AG20443 (cell line): ENCODE data around the gene C6orf89.

Experiments used
- DNase-seq: peaks from one replicate; pipeline ENCODE4 v3.0.0; 2012; ENCODE audit warnings: low spot score, mixed read lengths

C6orf89 gene

DNA sequence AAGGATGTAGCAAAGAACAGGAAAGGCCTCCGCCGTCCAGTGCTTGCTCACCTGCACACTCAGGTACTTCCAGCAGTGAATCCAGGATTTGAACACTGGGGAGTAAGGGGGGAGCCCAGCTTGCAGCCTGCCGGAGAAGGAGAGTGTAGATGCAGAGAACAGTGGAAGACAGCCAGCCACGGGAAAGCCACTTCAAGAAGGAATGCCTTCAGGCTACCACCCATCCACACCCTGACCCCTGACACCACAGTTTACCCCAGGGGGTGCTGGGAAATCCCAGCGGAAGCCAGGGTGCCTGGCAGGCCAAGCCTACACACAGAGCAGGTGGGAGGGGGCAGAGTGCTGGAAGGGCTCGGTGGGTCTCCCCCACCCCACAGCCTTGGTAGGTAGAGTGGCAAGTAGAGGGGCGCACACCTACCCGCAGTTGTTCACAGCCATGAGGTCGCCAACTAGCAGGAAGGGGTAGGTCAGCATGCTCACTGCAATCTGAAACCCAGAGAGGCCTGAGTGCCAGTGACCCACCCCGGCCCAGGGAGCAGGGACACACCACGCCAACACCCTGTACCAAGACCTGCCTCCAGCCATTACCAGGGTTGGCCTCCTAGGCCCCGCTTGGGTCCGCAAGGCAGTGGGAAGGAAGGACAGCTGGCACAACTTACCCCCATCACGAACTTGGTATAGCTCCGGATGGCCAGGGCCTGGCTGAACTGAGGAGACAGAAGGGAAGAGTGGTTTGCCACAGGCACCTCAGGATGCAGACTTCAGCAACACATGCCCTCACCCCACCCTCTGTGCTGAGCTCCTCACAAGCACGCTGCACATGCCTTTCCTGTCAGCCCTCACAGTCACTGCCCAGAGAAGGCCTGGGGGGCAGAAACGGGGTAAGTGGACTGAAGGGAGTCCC, 84.5 kb downstream of the C6orf89 start:
- no peak for DNase-seq

DNA sequence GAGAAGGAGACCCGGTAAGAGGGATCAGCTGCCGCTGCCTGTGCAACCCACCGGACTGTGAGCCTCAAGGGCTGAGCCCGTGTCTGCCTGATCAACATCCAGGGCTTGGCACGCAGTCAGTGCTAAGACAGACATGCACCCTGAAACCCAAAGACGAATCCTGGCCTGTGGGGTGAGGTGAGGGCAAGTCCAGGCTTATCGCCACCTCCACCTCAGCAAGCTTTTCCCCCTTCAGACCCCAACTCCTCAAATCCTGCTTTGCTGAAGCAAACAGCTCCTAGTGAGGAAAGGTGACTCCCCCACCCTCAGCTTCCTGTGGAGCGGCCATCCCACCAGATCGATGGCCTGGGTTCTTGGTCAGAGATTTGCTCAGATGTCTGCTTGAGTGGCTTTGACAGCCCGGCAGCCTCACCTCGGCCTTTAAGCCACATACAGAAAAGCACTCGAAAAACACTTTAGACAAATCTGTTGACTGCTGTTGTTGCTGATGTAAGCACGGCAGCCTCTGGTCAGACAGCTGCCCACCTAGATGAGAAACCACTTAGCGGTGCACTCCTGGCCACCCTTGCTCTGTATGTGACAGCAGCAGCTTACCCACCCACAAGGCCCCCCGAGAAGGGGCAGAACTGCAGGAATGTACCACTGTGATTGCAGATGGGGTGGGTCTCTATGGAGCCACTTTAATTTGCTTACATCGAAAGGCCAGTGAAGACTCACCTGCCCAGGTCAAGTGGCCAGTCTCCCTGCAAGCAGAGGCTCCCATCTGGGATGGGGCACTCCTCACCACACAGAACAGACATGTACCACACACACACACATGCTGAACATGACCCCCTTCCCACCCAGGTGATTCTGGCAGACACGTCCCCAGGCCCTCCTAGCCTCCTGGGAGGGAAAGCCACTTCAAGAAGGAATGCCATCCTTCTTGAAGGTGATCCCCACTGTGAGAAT, 85.4 kb downstream of the C6orf89 start:
- no peak for DNase-seq

DNA sequence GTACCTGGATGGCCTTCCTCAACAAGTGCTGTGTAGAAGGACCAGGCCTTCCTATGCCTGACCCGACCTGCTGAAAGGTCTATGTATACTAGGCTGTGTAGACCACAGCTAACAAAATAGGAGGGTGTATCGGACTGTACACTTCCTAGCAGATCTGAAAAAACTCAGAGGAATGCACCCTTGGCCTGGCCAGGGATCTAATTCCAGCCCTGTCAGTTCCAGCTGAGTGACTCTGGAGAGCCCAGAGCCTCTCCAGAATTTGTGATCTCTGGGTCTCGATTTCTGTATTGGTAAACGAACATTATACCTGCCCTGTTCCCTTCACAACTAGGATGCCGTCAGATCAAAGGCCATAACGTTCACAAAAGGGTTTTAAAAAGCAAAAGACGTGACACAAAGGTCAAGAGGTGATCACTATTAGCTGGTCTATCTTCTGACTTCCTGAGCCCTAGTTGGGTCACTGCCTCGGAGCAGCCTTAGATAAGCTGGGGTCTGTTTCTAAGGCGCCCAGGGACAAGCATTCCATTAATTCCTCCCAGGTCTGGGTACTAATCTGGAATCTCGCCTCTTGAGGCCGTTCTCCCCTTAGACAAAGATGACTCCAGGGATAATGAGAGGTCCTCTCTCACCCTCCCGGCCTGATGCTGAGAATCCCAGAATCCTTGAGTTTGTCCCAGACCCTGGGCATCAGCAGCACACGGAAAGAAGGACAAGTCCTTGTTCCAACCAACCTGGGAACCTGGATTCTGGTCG, 86.3 kb downstream of the C6orf89 start:
- DNase-seq = no peak

DNA sequence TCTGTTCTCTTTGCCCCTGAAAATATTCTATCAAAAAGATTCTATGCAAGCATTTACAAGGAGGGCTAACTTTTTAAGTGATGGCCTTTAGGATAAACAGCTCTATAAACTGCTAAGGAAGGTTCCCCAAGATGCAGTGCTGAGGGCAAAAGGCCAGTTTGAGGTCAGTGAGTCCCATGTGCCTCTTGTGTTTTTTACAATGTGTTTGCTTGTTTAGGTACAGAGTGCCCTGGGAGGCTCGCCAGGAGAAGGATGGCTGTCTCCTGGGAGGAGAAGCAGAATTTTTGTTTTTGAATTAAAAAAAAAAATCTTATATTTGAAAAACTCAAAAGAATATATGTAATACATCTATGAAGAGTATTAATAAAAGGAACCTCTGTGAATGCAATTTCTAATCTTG, 87.4 kb downstream of the C6orf89 start:
- no peak for DNase-seq

DNA sequence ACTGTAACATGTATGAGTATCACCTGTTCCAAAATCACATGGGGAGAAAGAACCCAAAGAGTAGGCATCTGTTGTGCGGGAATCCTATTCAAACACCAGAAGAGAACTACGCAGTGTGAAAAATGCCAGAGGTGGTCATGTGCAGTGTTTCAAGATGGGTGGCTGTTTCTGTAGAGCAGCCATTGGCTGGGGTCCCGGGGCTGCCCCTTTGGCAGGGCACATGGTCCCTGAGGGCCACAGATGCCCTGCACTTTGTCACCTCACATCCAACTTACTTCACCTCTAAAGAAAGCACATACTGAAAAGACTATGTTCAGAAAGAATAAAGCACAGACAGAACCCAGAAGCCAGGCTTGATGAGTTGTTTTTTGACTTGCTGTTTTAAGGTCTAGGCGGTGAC, 87.9 kb downstream of the C6orf89 start:
- DNase-seq = no peak

DNA sequence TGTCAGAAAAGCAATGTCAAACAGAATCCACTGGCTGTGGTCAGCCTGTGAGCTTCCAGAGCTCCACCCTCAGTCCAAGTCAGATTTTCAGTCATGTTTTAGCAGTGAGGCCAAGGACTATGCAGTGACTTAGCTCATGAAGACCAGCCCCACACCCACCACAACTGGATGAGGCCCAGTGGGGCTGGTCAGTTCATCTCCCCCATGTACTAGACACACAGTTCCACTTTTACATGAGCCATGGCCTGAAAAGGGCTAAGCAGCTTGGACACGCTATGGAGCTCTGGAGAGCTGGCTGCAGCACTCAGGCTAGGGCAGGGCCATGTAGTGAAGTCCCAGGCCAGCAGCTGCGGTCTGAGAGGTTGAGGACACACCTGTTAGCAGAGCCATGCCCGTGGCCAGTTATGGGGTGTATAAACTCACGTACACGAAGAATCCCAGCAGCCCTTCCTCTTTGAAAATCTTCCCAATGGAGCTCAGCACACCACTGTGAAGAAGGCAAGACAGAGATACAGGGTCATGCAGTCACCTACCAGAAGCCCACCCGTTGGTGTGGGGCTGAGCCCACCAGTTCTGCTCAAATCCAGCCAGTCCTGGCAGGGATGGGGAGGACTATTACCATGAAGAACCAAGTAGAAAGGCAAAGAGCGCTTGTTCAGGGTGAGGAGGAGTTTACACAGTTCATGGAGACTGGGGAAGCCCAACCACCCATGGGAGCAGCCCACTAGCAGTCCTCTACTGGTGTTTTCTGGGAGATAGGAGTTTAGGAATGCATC, 89.7 kb downstream of the C6orf89 start:
- DNase-seq = no peak

DNA sequence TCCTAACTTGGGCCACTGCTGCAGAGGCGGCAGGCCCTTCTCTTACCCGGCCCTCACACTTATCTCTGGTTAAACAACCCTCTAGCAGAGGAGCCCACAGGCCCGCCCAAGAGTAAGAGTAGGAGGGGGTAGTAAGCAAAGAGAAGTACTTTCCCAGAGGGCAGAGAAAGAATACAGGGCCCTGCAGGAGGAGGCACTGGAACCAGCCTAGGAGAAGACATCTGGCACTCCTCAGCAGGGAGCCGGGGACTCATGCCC, 90.2 kb downstream of the C6orf89 start:
- no peak for DNase-seq

DNA sequence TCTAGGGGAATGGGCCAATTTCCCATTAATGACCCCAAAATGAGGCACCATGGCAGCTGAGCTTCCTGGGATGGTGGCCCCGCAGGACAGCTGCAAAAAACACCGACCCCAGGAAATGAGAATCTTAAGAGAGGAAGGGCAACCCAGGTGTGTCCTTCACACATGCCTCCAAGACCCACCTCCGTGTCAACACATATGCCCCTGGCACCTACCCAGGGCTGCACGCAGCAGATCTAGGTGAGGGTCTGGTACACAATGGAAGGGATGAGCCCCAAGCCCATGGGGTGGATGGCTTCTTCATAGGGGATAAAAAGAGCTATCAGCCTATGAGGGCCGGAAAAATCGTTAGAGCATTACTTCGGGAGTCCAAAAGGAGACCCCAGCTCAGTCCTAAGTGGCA, 90.8 kb downstream of the C6orf89 start:
- DNase-seq = no peak

DNA sequence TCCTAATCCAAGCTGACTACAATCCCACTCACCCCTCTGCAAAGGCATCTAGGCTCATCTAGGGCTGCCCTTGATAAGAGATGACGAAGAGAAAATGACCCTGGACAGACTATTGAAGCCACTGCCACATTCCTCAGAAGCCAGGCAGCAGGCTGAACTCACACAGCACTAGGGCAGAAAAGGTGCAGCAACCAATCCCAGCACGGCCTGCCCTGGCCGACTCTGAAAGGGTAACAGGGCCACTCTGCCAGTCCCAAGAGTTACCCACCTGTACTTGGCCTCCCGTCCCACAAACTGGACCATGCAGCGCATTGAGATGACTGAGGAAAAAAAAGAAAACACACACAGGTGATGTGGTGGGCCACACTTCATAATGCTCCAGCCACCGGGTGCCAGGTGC, 91.2 kb downstream of the C6orf89 start:
- DNase-seq = no peak

DNA sequence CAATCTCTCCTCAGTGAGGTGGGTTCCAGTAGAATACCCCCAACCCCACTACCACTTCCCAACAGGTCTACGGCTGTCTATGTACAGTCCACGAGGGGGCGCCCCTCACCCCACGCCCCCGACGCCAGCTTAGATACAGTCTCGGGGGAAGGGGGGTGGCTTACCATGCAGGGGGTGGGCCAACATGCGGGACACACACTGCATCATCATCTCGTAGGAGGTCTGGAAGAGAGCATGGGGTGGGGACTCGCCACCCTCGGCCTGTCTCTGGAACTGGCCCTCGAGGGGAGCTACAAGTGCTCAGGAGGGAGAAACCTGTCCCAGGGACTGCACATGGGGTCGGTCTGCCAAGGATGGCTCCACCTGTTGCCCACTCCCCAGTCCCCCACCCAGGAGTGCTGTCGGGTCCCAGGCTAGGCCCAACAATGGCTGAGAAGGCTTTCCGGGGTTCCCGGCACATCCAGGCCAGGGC, 91.8 kb downstream of the C6orf89 start:
- DNase-seq = no peak
